ENCODE data around the gene STK33. TPM values are rescaled to one million over a fixed set of nuclear protein-coding genes. Genes with fewer than 3 reads are reported as not detected.

Gene STK33
- total and polyA plus RNA-seq, 2 of the 13 experiments (the other 11 are each of a cell fraction or from before 2014, with no cell fraction given) = 2.7 to 12.6 TPM

DNA sequence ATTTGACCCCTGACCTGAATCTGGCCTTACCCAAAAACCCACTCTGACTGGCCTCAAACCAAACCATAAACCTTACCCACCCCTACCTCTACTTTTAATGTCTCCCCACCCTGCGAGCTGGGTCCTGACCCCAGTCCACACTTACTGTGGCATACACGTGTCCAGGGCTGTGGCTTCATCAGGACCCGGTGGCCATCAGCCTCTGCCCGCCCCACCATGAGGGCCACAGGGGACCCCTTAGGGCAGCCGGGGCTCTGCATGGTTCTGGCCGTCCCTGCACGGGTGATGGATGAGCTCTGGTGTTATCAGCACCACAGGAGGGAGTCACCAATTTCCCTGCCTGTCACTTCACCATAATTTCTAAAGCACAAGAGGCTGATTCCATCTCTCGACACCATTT, 242.8 kb downstream of the STK33 start (continued):
- TF ChIP-seq, protein P1, sequence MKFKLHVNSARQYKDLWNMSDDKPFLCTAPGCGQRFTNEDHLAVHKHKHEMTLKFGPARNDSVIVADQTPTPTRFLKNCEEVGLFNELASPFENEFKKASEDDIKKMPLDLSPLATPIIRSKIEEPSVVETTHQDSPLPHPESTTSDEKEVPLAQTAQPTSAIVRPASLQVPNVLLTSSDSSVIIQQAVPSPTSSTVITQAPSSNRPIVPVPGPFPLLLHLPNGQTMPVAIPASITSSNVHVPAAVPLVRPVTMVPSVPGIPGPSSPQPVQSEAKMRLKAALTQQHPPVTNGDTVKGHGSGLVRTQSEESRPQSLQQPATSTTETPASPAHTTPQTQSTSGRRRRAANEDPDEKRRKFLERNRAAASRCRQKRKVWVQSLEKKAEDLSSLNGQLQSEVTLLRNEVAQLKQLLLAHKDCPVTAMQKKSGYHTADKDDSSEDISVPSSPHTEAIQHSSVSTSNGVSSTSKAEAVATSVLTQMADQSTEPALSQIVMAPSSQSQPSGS (CRISPR knock-in tag; IDR thresholded peaks at IDR 0.05) = no peak
- TF ChIP-seq PHB2 (IDR thresholded peaks at IDR 0.05; ENCODE audit: partially characterized antibody) = no peak
- no peak for TF ChIP-seq ZNF557 (CRISPR knock-in tag; IDR thresholded peaks at IDR 0.05)
- TF ChIP-seq, protein P2, sequence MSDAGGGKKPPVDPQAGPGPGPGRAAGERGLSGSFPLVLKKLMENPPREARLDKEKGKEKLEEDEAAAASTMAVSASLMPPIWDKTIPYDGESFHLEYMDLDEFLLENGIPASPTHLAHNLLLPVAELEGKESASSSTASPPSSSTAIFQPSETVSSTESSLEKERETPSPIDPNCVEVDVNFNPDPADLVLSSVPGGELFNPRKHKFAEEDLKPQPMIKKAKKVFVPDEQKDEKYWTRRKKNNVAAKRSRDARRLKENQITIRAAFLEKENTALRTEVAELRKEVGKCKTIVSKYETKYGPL (CRISPR knock-in tag; IDR thresholded peaks at IDR 0.05) = no peak
- no peak for TF ChIP-seq RFXAP (CRISPR knock-in tag; IDR thresholded peaks at IDR 0.05; ENCODE audit: borderline replicate concordance)
- TF ChIP-seq ZNF776 (CRISPR knock-in tag; IDR thresholded peaks at IDR 0.05) = no peak
- no peak for TF ChIP-seq ZNF652 (CRISPR knock-in tag; IDR thresholded peaks at IDR 0.05; ENCODE audit: borderline replicate concordance, low read depth)
- no peak for TF ChIP-seq ZFP36L2 (CRISPR knock-in tag; IDR thresholded peaks at IDR 0.05)

GRCh38 chr11:8347978-8348377, 246.1 kb downstream of the STK33 start:
- 72% methylated on average over 2 of the region's 2 CpGs for WGBS (ENCODE audit: low lambda C conversion rate)
- Histone ChIP-seq H3K27me3 (ENCODE audit: control insufficient read depth in 1 of 2, insufficient read depth in 2 of 2, low read length in 2 of 2) (peaks cover 0 to 26% of the 10 kb centered on the region in 2 experiments; a peak in 3 of 5 replicates), H3K4me3 (replicated peaks in 1 of 3; ENCODE audit: insufficient read depth in 1 of 3, low read depth in 2 of 3, low read length in 3 of 3) (no peak overlapping the region), H3K79me2 (ENCODE audit: insufficient read depth, low read length) (no peaks in the 10 kb centered on the region), H3K9ac (ENCODE audit: insufficient read depth, low read depth, low read length) (no peak overlapping the region), H3K9me3 (ENCODE audit: low read length) (no peaks in the 10 kb centered on the region), H3K4me2 (ENCODE audit: low read depth, low read length) (no peak overlapping the region), H3K4me1 (ENCODE audit: insufficient read depth, low read length) (no peaks in the 10 kb centered on the region), H4K20me1 (ENCODE audit: insufficient read depth, low read length) (no peaks in the 10 kb centered on the region; the same call in 1 of the 2 replicates), H3K27ac (ENCODE audit: extremely low read length, insufficient read depth, low read length) (no peak overlapping the region), H2AFZ (ENCODE audit: low read length) (no peak overlapping the region), H3K36me3 (replicated peaks in 1 of 2; ENCODE audit: control insufficient read depth in 1 of 2, insufficient read depth in 2 of 2, low read length in 2 of 2) (no peaks in the 10 kb centered on the region)
- CTCF ChIA-PET (ENCODE audit: low intra/inter-chr PET ratio, low total read pairs) = no interaction called here
- ATAC-seq (no peak), DNase-seq (ENCODE audit: low spot score) (no peak), FAIRE-seq (no peak)
- no TSS peak for BruUV-seq (replicated peaks)
- POLR2A ChIA-PET = no interaction called here
- intact Hi-C loops (cut with micrococcal nuclease; ENCODE audit: unreplicated experiment) = no loop called here
- in situ Hi-C loops (cut with HindIII; ENCODE audit: extremely low pct_ligation_motif_present, low pct_unique_long_range_greater_than_20kb) = no loop called here
- TF ChIP-seq, protein P3, sequence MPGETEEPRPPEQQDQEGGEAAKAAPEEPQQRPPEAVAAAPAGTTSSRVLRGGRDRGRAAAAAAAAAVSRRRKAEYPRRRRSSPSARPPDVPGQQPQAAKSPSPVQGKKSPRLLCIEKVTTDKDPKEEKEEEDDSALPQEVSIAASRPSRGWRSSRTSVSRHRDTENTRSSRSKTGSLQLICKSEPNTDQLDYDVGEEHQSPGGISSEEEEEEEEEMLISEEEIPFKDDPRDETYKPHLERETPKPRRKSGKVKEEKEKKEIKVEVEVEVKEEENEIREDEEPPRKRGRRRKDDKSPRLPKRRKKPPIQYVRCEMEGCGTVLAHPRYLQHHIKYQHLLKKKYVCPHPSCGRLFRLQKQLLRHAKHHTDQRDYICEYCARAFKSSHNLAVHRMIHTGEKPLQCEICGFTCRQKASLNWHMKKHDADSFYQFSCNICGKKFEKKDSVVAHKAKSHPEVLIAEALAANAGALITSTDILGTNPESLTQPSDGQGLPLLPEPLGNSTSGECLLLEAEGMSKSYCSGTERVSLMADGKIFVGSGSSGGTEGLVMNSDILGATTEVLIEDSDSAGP (CRISPR knock-in tag; IDR thresholded peaks at IDR 0.05; ENCODE audit: borderline replicate concordance) = no peak
- TF ChIP-seq E2F2 (CRISPR knock-in tag; IDR thresholded peaks at IDR 0.05; ENCODE audit: borderline replicate concordance) (no peak), NFE2L2 (IDR thresholded peaks at IDR 0.05; ENCODE audit: low read length) (no peak), PCBP2 (optimal IDR thresholded peaks at IDR 0.05; ENCODE audit: low read depth, low read length, poor library complexity, severe bottlenecking) (no peak), HNRNPL (IDR thresholded peaks at IDR 0.05; ENCODE audit: low read depth, low read length) (no peak), FLYWCH1 (CRISPR knock-in tag; IDR thresholded peaks at IDR 0.05) (no peak), STAG1 (CRISPR knock-in tag; IDR thresholded peaks at IDR 0.05) (no peak), ZNF24 (IDR thresholded peaks at IDR 0.05) (no peak), ZSCAN25 (CRISPR knock-in tag; IDR thresholded peaks at IDR 0.05) (no peak), IRF1 (CRISPR knock-in tag; IDR thresholded peaks at IDR 0.05; ENCODE audit: low read depth) (no peak), MATR3 (CRISPR knock-in tag; IDR thresholded peaks at IDR 0.05) (no peak), ZNF33A (CRISPR knock-in tag; IDR thresholded peaks at IDR 0.05; ENCODE audit: borderline replicate concordance) (no peak), HMG20B (CRISPR knock-in tag; conservative IDR thresholded peaks at IDR 0.05) (no peak)
